H1 (cell line): ENCODE measurements around the gene MBP. TPM values are rescaled to one million over a fixed set of nuclear protein-coding genes. Genes with fewer than 3 reads are reported as not detected.

Experiments used
- CTCF ChIA-PET: fragments of 300-600 bp; sonication (Branson Sonifier 250); formaldehyde crosslinking; loops from one replicate; lab custom pipeline; 2021; ENCODE audit not compliant: partially characterized antibody; lab: Charles Lee
- POLR2A ChIA-PET: fragments of 300-600 bp; sonication (Branson Sonifier 250); formaldehyde crosslinking; loops from one replicate; lab custom pipeline; 2021; ENCODE audit warnings: inconsistent platforms; ENCODE audit not compliant: partially characterized antibody; lab: Charles Lee
- DNase-seq, 2 experiments: peaks; one replicate each; pipeline versions ENCODE4 v3.0.0 to v3.0.0-alpha.2; 2010 to 2022; ENCODE audit warnings: low spot score in 2 of 2, low read depth in 1 of 2, mixed read lengths in 1 of 2
- FAIRE-seq: peaks from 2 replicates; lab custom pipeline; 2011; peaks lifted over from hg19 to GRCh38; lab: Jason Lieb, UNC
- H2AFZ ChIP-seq: 2 replicates; pipeline ENCODE4 v1.8.1; 2012; ENCODE audit warnings: low read length, inconsistent platforms
- H2AK5ac ChIP-seq: 2 replicates; pipeline ENCODE4 v1.6.1; 2013; ENCODE audit warnings: low read depth, low read length
- H2BK120ac ChIP-seq: replicated peaks from 2 replicates; pipeline ENCODE3; 2013; ENCODE audit warnings: low read depth, low read length, inconsistent platforms
- H2BK12ac ChIP-seq: 2 replicates; pipeline ENCODE4 v1.6.1; 2013; ENCODE audit warnings: low read depth, low read length
- H2BK15ac ChIP-seq: 2 replicates; pipeline ENCODE4 v1.6.1; 2013; ENCODE audit warnings: low read length
- H2BK20ac ChIP-seq: 2 replicates; pipeline ENCODE4 v1.6.1; 2013; ENCODE audit warnings: low read length
- H2BK5ac ChIP-seq: 2 replicates; pipeline ENCODE4 v1.6.1; 2013; ENCODE audit warnings: low read depth, low read length
- H3K14ac ChIP-seq: 2 replicates; pipeline ENCODE4 v1.6.1; 2013; ENCODE audit warnings: inconsistent platforms; ENCODE audit not compliant: insufficient read length
- H3K18ac ChIP-seq: 2 replicates; pipeline ENCODE4 v1.6.1; 2013; ENCODE audit warnings: low read length; ENCODE audit errors: extremely low read depth
- H3K23ac ChIP-seq: 2 replicates; pipeline ENCODE4 v1.6.1; 2013; ENCODE audit warnings: inconsistent platforms; ENCODE audit not compliant: insufficient read length
- H3K23me2 ChIP-seq: 2 replicates; pipeline ENCODE4 v1.6.1; 2013; ENCODE audit warnings: low read depth, low read length
- H3K27ac ChIP-seq: 2 replicates; pipeline ENCODE4 v1.6.1; 2011; ENCODE audit warnings: low read depth, low read length, inconsistent platforms
- H3K27me3 ChIP-seq, 4 experiments: replicated peaks in 1 of 4; 1 replicate in 1 of 4; 2 replicates in 3 of 4; pipeline versions ENCODE4 v1.6.1 to v1.8.1; 2011 to 2013; ENCODE audit warnings: low read length in 3 of 4, mild to moderate bottlenecking in 3 of 4, inconsistent platforms in 2 of 4, mixed read lengths in 2 of 4, moderate library complexity in 1 of 4; ENCODE audit not compliant: control insufficient read depth in 3 of 4, insufficient read depth in 3 of 4; ENCODE audit errors: extremely low read depth in 1 of 4
- H3K36me3 ChIP-seq, 4 experiments: 2 replicates each; pipeline versions ENCODE4 v1.6.1 to v1.8.1; 2011 to 2013; ENCODE audit warnings: mild to moderate bottlenecking in 4 of 4, low read length in 3 of 4, moderate library complexity in 2 of 4, control low read depth in 1 of 4, inconsistent platforms in 1 of 4; ENCODE audit not compliant: insufficient read depth in 4 of 4, control insufficient read depth in 2 of 4
- H3K4ac ChIP-seq: replicated peaks from 2 replicates; pipeline ENCODE3; 2013; ENCODE audit warnings: low read length, low read depth, mixed read lengths, inconsistent platforms; ENCODE audit not compliant: insufficient read length
- H3K4me1 ChIP-seq, 4 experiments: replicated peaks in 1 of 4; 1 replicate in 1 of 4; 2 replicates in 3 of 4; pipeline versions ENCODE4 v1.6.1 to v1.8.1; 2011 to 2013; ENCODE audit warnings: low read length in 3 of 4, inconsistent platforms in 2 of 4, mixed read lengths in 1 of 4; ENCODE audit not compliant: insufficient read depth in 4 of 4, control insufficient read depth in 3 of 4
- H3K4me2 ChIP-seq, 2 experiments: 2 replicates each; pipeline versions ENCODE4 v1.6.1 to v1.8.1; 2011 to 2013; ENCODE audit warnings: low read depth in 2 of 2, low read length in 2 of 2, control low read depth in 1 of 2, inconsistent platforms in 1 of 2, mild to moderate bottlenecking in 1 of 2; ENCODE audit not compliant: insufficient read depth in 1 of 2
- H3K4me3 ChIP-seq, 4 experiments: fragments of 200-600, 300-600 bp in 1 of 4; sonication (generic), shearing (Covaris generic), sonication (Bioruptor Twin) in 1 of 4; 2 replicates each; pipeline versions ENCODE4 v1.5.1 to v1.8.1; 2011 to 2016; ENCODE audit warnings: low read length in 4 of 4, low read depth in 3 of 4, control low read depth in 2 of 4, inconsistent platforms in 2 of 4, mild to moderate bottlenecking in 2 of 4, mixed read lengths in 1 of 4, moderate library complexity in 1 of 4; ENCODE audit not compliant: insufficient read depth in 2 of 4; ENCODE audit errors: extremely low read depth in 1 of 4
- H3K56ac ChIP-seq: replicated peaks from 2 replicates; pipeline ENCODE3; 2013; ENCODE audit warnings: low read depth, mild to moderate bottlenecking, mixed read lengths, low read length, inconsistent platforms; ENCODE audit not compliant: insufficient read length
- H3K79me1 ChIP-seq: 2 replicates; pipeline ENCODE4 v1.6.1; 2013; ENCODE audit warnings: low read depth, low read length, control low read depth
- H3K79me2 ChIP-seq, 2 experiments: 2 replicates each; pipeline versions ENCODE4 v1.6.1 to v1.8.1; 2012 to 2013; ENCODE audit warnings: low read length in 2 of 2, mild to moderate bottlenecking in 2 of 2, inconsistent platforms in 1 of 2; ENCODE audit not compliant: insufficient read depth in 2 of 2, control insufficient read depth in 1 of 2
- H3K9ac ChIP-seq, 4 experiments: replicated peaks in 1 of 4; 1 replicate in 1 of 4; 2 replicates in 3 of 4; pipeline versions ENCODE4 v1.6.1 to v1.8.1; 2011 to 2013; ENCODE audit warnings: low read depth in 3 of 4, low read length in 3 of 4, control low read depth in 2 of 4, mild to moderate bottlenecking in 2 of 4, moderate library complexity in 2 of 4, inconsistent platforms in 1 of 4; ENCODE audit errors: extremely low read depth in 1 of 4
- H3K9me3 ChIP-seq, 2 experiments: 2 replicates each; pipeline versions ENCODE4 v1.6.1 to v1.8.1; 2012 to 2013; ENCODE audit warnings: mild to moderate bottlenecking in 2 of 2, moderate library complexity in 2 of 2, control low read depth in 1 of 2, inconsistent platforms in 1 of 2, low read depth in 1 of 2, low read length in 1 of 2, mixed read lengths in 1 of 2; ENCODE audit not compliant: insufficient read depth in 2 of 2
- H4K20me1 ChIP-seq, 2 experiments: replicated peaks in 1 of 2; 2 replicates each; pipeline versions ENCODE3 to v1.8.1; 2011 to 2013; ENCODE audit warnings: inconsistent platforms in 2 of 2, low read length in 2 of 2, mild to moderate bottlenecking in 1 of 2; ENCODE audit not compliant: insufficient read depth in 2 of 2, control insufficient read depth in 1 of 2
- H4K5ac ChIP-seq: 2 replicates; pipeline ENCODE4 v1.6.1; 2013; ENCODE audit warnings: low read length, low read depth, mixed read lengths, inconsistent platforms; ENCODE audit not compliant: insufficient read length
- H4K8ac ChIP-seq: 2 replicates; pipeline ENCODE4 v1.8.0; 2013; ENCODE audit warnings: mild to moderate bottlenecking, moderate library complexity, low read length, inconsistent platforms; ENCODE audit not compliant: insufficient read depth; ENCODE audit errors: extremely low read depth
- H4K91ac ChIP-seq: replicated peaks from 2 replicates; pipeline ENCODE3; 2013; ENCODE audit warnings: low read length, mixed read lengths, inconsistent platforms; ENCODE audit not compliant: insufficient read length
- CTCF ChIP-seq, 3 experiments: IDR thresholded peaks; 1 replicate in 2 of 3; 2 replicates in 1 of 3; pipeline versions ENCODE4 v1.5.1 to v1.6.1; 2011; ENCODE audit warnings: low read length in 3 of 3, mild to moderate bottlenecking in 3 of 3, inconsistent platforms in 2 of 3, low read depth in 1 of 3, moderate library complexity in 1 of 3; ENCODE audit not compliant: insufficient read depth in 1 of 3; ENCODE audit errors: control extremely low read depth in 1 of 3
- GABPA ChIP-seq: IDR thresholded peaks from 2 replicates; pipeline ENCODE4 v1.6.1; 2011; ENCODE audit warnings: mild to moderate bottlenecking, low read length, moderate library complexity, borderline replicate concordance; ENCODE audit not compliant: insufficient read depth
- JUN ChIP-seq: IDR thresholded peaks from 2 replicates; pipeline ENCODE4 v1.6.1; 2011; ENCODE audit warnings: low read depth, mild to moderate bottlenecking, improper control_type of control experiment, low read length
- NANOG ChIP-seq: IDR thresholded peaks from 2 replicates; pipeline ENCODE4 v1.6.1; 2011; ENCODE audit warnings: low read length, low read depth, mild to moderate bottlenecking, inconsistent platforms; ENCODE audit not compliant: insufficient read depth, poor library complexity, severe bottlenecking
- PHF8 ChIP-seq: fragments of 200-600 bp; sonication (generic); conservative IDR thresholded peaks from 2 replicates; pipeline ENCODE4 v1.7.1; 2012; ENCODE audit warnings: low read depth, mild to moderate bottlenecking, inconsistent platforms, low read length, moderate library complexity
- RFX5 ChIP-seq: IDR thresholded peaks from 2 replicates; pipeline ENCODE4 v1.6.1; 2011; ENCODE audit warnings: low read depth, low read length, improper control_type of control experiment, borderline replicate concordance
- SP2 ChIP-seq: IDR thresholded peaks from 2 replicates; pipeline ENCODE4 v1.6.1; 2012; ENCODE audit warnings: mild to moderate bottlenecking, low read length, inconsistent platforms
- TEAD4 ChIP-seq: IDR thresholded peaks from 2 replicates; pipeline ENCODE4 v1.6.1; 2012; ENCODE audit warnings: low read depth, low read length, inconsistent platforms, mixed read lengths
- WGBS, 2 experiments: shearing (Covaris generic) in 1 of 2; methylation state at CpG; one replicate each; pipeline versions ENCODE4 v1.1.6 to v1.1.7; 2013 to 2015; ENCODE audit warnings: low lambda C conversion rate in 2 of 2, mixed read lengths in 2 of 2, inconsistent platforms in 1 of 2, low coverage in 1 of 2, missing lambda C conversion rate in 1 of 2; ENCODE audit not compliant: insufficient replicate concordance in 2 of 2, insufficient coverage in 1 of 2, insufficient read length in 1 of 2; ENCODE audit errors: extremely low coverage in 1 of 2, missing lambda C conversion rate in 1 of 2; 5-methylcytosine and 5-hydroxymethylcytosine counted together
- polyA plus RNA-seq, 7 experiments: library from polyadenylated mRNA; depleted of rRNA in 3 of 7; stranded (reverse) in 5 of 7; unstranded in 2 of 7; fragments of >200 nt in 5 of 7; fragments of 200-250 nt in 2 of 7; gene quantifications; 1 replicate in 5 of 7; 2 replicates in 1 of 7; 4 replicates in 1 of 7; pipeline versions ENCODE4 v1.2.1 to v1.2.3, GENCODE V29; 2011 to 2013; ENCODE audit warnings: missing spikeins in 2 of 7, mixed read lengths in 2 of 7
- total RNA-seq: library from RNA; stranded (reverse); fragmentation: NEBNext Ultra II Directional; extraction: Animal tissue kit (Norgen Biotek cat#: 25700); gene quantifications from 2 replicates; pipeline ENCODE4 v1.2.1, GENCODE V29; 2021
- TF ChIP-seq, protein P1 (sequence below): IDR thresholded peaks from 2 replicates; pipeline ENCODE4 v1.6.1; 2012; ENCODE audit warnings: inconsistent platforms

The MBP gene
- total and polyA plus RNA-seq, 2 of the 8 experiments (the other 6 are each of a cell fraction or from before 2014, with no cell fraction given), result 7.7 to 19.2 TPM

- no peak overlapping the region for H3K4ac ChIP-seq
- H3K4me1 ChIP-seq, result peaks cover 15 to 32% (median 21%) of the 10 kb centered on the region in 4 experiments
- no peak overlapping the region for H4K91ac ChIP-seq
- WGBS, 2 experiments, result 87% methylated on average over 5 of the region's 5 CpGs; no CpG with 5 or more reads in 1 of the 2 experiments
- no peak overlapping the region for H3K27ac ChIP-seq
- no peaks in the 10 kb centered on the region for H4K20me1 ChIP-seq
- no peak overlapping the region for H2AK5ac ChIP-seq
- ChIA-PET POLR2A (no interaction called here), CTCF (interaction anchor here (1.0 to 3.0 kb wide), 8 partner anchors 8 to 107 kb away, joined by 3 to 31 read pairs (median 4); no protein-coding TSS in a partner anchor)
- H3K4me2 ChIP-seq, result peak overlapping the region; percentile 46 to 51; a peak in 2 of 4 replicates
- no peaks in the 10 kb centered on the region for H3K36me3 ChIP-seq
- H3K9me3 ChIP-seq, result no peaks in the 10 kb centered on the region
- H2BK20ac ChIP-seq, result no peak overlapping the region
- no peaks in the 10 kb centered on the region for H3K79me2 ChIP-seq
- H4K5ac ChIP-seq, result no peak overlapping the region
- H3K56ac ChIP-seq, result no peak overlapping the region
- H3K9ac ChIP-seq, result no peak overlapping the region
- no peak overlapping the region for H2AFZ ChIP-seq
- H2BK12ac ChIP-seq, result peak overlapping the region; percentile 50; the same call in 1 of the 2 replicates
- DNase-seq (no peak), FAIRE-seq (no peak)
- H2BK15ac ChIP-seq, result no peak overlapping the region
- H3K18ac ChIP-seq, result 0 out of 2 replicates have a peak overlapping the region, but pooled peaks have one; percentile 89
- H3K27me3 ChIP-seq, result no peaks in the 10 kb centered on the region
- no peak overlapping the region for H4K8ac ChIP-seq
- no peak overlapping the region for H3K23ac ChIP-seq
- 0 out of 2 replicates have a peak overlapping the region, but pooled peaks have one; percentile 52 for H2BK5ac ChIP-seq
- no peak overlapping the region for H3K14ac ChIP-seq
- H3K23me2 ChIP-seq, result peaks cover 2% of the 10 kb centered on the region; the same call in 1 of the 2 replicates
- TF ChIP-seq NANOG, result no peak
- TF ChIP-seq JUN, result no peak
- TF ChIP-seq CTCF (IDR thresholded peaks at IDR 0.05; ENCODE audit: control extremely low read depth in 1 of 3, insufficient read depth in 1 of 3, low read depth in 1 of 3, low read length in 3 of 3), result no peak
- TF ChIP-seq SP2, result no peak
- TF ChIP-seq GABPA, result no peak
- TF ChIP-seq, protein P1, sequence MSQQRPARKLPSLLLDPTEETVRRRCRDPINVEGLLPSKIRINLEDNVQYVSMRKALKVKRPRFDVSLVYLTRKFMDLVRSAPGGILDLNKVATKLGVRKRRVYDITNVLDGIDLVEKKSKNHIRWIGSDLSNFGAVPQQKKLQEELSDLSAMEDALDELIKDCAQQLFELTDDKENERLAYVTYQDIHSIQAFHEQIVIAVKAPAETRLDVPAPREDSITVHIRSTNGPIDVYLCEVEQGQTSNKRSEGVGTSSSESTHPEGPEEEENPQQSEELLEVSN, result no peak
- no peak for TF ChIP-seq PHF8
- TF ChIP-seq RFX5, result no peak
- TF ChIP-seq TEAD4, result no peak
- H3K4me3 ChIP-seq, result peak overlapping the region in 1 of 4 experiments; percentile 15; a peak in 1 of 8 replicates
- H3K79me1 ChIP-seq, result no peaks in the 10 kb centered on the region; the same call in 1 of the 2 replicates
- no peak overlapping the region for H2BK120ac ChIP-seq
These were observed 75.6 kb downstream of the MBP start for GRCh38 chr18:77057006-77057395.
